ENCODE data around the gene ACTR6.
"Not testable (repeated sequence)": the region's sequence is repeated elsewhere in the genome, so short reads cannot be mapped to it uniquely, and the experiment has no call there.

The ACTR6 gene

DNA sequence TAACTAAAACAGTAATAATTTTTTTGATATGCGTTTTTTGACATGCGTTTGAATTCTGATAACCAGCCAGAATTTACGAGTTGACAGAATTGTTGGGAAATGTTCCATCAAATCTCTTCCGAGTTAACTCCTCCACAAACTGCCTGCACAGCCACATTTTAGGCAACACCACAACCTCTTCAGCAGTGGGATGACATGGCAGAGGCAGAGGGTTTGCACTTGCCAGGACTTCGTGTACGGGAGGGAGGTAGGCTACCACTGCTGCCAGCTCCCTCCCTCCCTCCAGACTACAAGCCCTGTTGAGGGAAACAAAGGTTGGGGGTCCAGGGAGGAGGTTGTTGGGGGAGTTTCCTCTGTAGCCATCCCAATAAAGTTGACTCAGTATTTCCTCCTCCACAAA lies 14.5 kb upstream of the ACTR6 start:
- Histone ChIP-seq H3K36me3 (ENCODE audit: control insufficient read depth, low read depth, low read length) (no peaks in the 10 kb centered on the region), H3K9ac (ENCODE audit: low read length) (no peak overlapping the region), H3K9me3 (ENCODE audit: control insufficient read depth, low read depth, low read length) (no peaks in the 10 kb centered on the region), H3K4me1 (ENCODE audit: control insufficient read depth, low read depth, low read length) (peaks cover 3% of the 10 kb centered on the region), H3K4me3 (ENCODE audit: low read length) (no peak overlapping the region), H3K27me3 (ENCODE audit: control insufficient read depth, insufficient read depth, low read length) (no peaks in the 10 kb centered on the region), H3K27ac (ENCODE audit: low read length) (no peak overlapping the region)

DNA sequence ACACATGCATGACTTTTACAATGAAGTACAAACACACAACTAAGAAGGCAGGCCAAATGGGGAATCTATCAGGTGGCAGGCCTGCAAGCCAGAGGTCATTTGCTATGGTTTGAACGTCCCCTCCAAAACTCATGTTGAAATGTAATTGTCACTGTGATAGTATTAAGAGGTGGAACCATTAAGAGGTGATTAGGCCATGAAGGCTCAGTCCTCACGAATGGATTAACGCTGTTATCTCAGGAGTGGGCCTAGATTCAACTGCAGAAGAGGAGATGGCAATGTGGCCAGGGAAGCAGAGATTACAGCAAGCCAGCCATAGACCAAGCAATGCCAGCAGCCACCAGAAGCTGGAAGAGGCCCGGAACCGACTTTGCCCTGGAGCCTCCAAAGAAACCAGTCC lies 13.5 kb upstream of the ACTR6 start:
- Histone ChIP-seq H3K9ac (ENCODE audit: low read length) (no peak overlapping the region), H3K36me3 (ENCODE audit: control insufficient read depth, low read depth, low read length) (no peaks in the 10 kb centered on the region), H3K9me3 (ENCODE audit: control insufficient read depth, low read depth, low read length) (no peaks in the 10 kb centered on the region), H3K27me3 (ENCODE audit: control insufficient read depth, insufficient read depth, low read length) (no peaks in the 10 kb centered on the region), H3K4me3 (ENCODE audit: low read length) (no peak overlapping the region), H3K27ac (ENCODE audit: low read length) (no peak overlapping the region), H3K4me1 (ENCODE audit: control insufficient read depth, low read depth, low read length) (peaks cover 3% of the 10 kb centered on the region)

DNA sequence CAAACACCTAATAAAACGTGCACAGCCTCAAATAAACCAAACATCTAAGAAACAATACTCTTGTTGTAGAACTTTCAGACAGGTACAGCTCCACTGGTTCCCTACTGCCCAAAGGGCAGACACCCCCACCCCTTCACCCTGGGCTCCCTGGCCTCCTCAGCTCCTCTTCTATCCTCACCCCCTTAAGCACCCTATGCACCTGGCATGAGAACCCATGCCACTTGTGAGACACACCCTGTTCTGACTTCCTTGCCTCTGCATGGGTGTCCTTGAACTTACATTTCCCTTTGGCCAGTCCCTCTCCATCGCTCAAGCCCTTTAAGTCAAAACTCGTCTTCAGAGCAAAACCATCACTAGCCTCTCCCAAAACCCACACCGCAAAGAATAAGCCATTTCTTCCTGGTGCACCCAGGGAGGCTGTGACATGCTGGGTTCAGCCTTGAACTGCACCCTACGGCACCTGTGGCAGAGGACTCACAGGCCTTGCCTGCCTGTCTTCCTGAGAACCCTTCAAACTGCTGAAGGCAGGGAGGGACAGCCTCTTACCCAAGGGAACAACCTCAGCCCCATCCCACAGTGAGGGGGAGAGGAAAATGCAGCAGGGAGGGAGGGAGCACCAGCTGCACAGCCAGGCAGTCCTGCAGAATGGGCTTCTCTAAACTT lies 12.6 kb upstream of the ACTR6 start:
- no peaks in the 10 kb centered on the region for H3K36me3 ChIP-seq (ENCODE audit: control insufficient read depth, low read depth, low read length)

DNA sequence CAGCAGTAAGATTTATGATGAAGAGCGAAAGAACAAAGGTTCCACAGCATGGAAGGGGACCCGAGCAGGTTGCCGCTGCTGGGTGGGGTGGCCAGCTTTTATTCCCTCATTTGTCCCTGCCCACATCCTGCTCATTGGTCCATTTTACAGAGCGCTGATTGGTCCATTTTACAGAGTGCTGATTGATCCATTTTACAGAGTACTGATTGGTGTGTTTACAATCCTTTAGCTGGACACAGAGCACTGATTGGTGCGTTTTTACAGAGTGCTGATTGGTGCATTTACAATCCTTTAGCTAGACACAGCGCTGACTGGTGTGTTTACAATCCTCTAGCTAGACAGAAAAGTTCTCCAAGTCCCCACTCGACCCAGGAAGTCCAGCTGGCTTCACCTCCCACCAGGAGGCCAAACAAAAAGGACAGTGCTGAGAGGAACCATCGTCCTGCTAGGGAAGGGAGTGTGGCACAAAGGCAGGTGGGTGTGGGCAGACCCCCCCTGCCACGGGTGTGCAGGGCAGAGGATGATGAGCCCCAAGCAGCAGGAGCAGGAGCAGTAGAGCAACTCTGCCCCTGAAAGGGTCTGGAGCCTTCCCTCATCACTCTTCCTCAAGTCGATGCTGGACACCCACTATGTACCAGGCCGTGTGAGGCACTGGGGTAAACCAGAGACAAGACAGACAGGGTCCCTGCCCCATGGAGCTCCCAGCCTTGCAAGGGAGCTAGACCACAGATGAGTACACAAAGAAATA lies 11.6 kb upstream of the ACTR6 start:
- H3K9me3 ChIP-seq (ENCODE audit: control insufficient read depth, low read depth, low read length); H3K4me3 ChIP-seq (ENCODE audit: low read length); H3K27me3 ChIP-seq (ENCODE audit: control insufficient read depth, insufficient read depth, low read length); H3K36me3 ChIP-seq (ENCODE audit: control insufficient read depth, low read depth, low read length); H3K4me1 ChIP-seq (ENCODE audit: control insufficient read depth, low read depth, low read length); H3K9ac ChIP-seq (ENCODE audit: low read length); H3K27ac ChIP-seq (ENCODE audit: low read length): not testable (repeated sequence)

More for the DNA sequence above, 12.6 kb upstream of the ACTR6 start:
- Histone ChIP-seq H3K9ac (ENCODE audit: low read length) (no peak overlapping the region), H3K9me3 (ENCODE audit: control insufficient read depth, low read depth, low read length) (no peaks in the 10 kb centered on the region), H3K4me3 (ENCODE audit: low read length) (no peak overlapping the region), H3K27ac (ENCODE audit: low read length) (no peak overlapping the region), H3K4me1 (ENCODE audit: control insufficient read depth, low read depth, low read length) (no peaks in the 10 kb centered on the region), H3K27me3 (ENCODE audit: control insufficient read depth, insufficient read depth, low read length) (no peaks in the 10 kb centered on the region)

DNA sequence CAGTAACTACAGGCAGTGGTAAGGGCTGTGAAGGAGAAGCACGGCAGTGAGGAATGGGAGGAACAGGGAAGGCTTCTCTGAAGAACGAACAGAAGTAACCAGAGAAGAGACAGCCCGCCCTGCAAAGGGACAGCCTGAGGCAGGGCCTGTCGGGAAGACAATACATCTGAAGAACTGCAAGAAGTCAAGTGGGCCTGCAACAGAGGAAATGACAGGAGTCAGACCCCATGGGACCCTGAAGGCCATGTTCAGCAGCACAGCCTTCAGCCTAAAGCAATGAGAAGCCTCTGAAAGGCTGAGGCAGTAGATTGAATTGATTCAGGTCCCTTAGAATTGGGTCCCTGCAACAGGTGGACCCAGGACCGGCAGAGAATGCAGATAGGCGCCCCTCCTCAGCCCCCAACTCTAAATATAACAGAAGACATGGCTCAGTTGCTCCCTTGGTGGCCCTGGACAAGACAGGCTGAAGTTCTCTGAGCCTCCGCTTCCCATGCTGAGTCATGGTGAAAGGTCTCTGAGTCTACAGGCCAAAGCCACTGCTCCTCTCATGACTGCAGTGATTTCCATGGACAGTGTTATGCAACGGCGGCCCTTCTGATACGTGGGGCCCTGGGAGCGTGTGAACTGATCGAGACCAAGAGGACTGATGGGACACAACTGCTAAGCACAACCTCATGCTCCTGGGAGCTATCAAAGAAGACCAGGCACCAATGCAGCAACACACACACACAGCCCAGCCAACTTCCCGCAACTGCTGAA lies 10.8 kb upstream of the ACTR6 start:
- H3K4me3 ChIP-seq (ENCODE audit: low read length): no peak overlapping the region
- H3K36me3 ChIP-seq (ENCODE audit: control insufficient read depth, low read depth, low read length): peaks cover 3% of the 10 kb centered on the region

DNA sequence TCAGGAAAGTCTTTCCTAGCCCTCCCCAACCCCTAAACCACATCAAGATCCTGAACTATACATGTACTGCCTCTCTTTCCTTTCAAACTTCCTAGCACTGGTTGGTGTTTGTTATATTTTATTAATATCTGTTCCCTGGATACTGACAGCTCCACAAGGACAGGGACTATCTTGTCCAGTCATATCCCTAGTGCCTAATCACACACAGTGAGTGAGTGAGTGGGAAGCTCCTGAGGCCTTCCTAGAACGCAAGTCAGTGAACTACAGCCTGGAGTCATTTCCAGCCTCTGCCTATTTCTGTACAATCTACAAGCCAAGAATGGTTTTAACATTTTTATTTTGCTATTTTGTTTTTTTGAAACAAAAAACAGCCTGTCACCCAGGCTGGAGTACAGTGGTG lies 7.5 kb upstream of the ACTR6 start:
- H3K9me3 ChIP-seq (ENCODE audit: control insufficient read depth, low read depth, low read length): no peaks in the 10 kb centered on the region
- H3K27me3 ChIP-seq (ENCODE audit: control insufficient read depth, insufficient read depth, low read length): no peaks in the 10 kb centered on the region
- H3K4me1 ChIP-seq (ENCODE audit: control insufficient read depth, low read depth, low read length): no peaks in the 10 kb centered on the region
- H3K4me3 ChIP-seq (ENCODE audit: low read length): no peak overlapping the region
- no peak overlapping the region for H3K27ac ChIP-seq (ENCODE audit: low read length)
- H3K9ac ChIP-seq (ENCODE audit: low read length): no peak overlapping the region
- peaks cover 5% of the 10 kb centered on the region for H3K36me3 ChIP-seq (ENCODE audit: control insufficient read depth, low read depth, low read length)

More for the DNA sequence above, 10.8 kb upstream of the ACTR6 start:
- Histone ChIP-seq H3K4me1 (ENCODE audit: control insufficient read depth, low read depth, low read length) (no peaks in the 10 kb centered on the region), H3K9me3 (ENCODE audit: control insufficient read depth, low read depth, low read length) (no peaks in the 10 kb centered on the region), H3K27ac (ENCODE audit: low read length) (no peak overlapping the region), H3K9ac (ENCODE audit: low read length) (no peak overlapping the region), H3K27me3 (ENCODE audit: control insufficient read depth, insufficient read depth, low read length) (no peaks in the 10 kb centered on the region)

DNA sequence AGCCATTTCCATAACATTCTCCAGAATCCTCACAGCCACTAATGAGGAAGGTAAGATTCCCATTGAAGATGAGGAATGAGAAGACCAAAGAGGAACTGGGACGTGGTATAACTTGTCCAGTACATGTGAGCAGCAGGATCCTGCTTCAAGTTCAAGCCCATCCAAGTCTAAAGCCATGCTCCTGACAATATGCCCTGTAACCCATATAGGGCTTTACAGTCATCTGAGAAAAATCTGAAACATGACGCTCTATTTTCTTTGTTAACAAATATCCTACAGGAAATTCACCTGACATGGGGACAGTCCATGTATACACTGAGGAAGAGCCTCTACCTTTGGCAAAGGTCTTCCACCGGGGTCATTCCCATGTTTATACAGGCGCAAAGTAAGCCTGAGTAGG lies 3.1 kb upstream of the ACTR6 start:
- no peak overlapping the region for H3K9ac ChIP-seq (ENCODE audit: low read length)
- H3K4me3 ChIP-seq (ENCODE audit: low read length): no peak overlapping the region
- no peaks in the 10 kb centered on the region for H3K4me1 ChIP-seq (ENCODE audit: control insufficient read depth, low read depth, low read length)
- no peak overlapping the region for H3K27ac ChIP-seq (ENCODE audit: low read length)
- peaks cover 5% of the 10 kb centered on the region for H3K36me3 ChIP-seq (ENCODE audit: control insufficient read depth, low read depth, low read length)
- no peaks in the 10 kb centered on the region for H3K27me3 ChIP-seq (ENCODE audit: control insufficient read depth, insufficient read depth, low read length)
- H3K9me3 ChIP-seq (ENCODE audit: control insufficient read depth, low read depth, low read length): no peaks in the 10 kb centered on the region

DNA sequence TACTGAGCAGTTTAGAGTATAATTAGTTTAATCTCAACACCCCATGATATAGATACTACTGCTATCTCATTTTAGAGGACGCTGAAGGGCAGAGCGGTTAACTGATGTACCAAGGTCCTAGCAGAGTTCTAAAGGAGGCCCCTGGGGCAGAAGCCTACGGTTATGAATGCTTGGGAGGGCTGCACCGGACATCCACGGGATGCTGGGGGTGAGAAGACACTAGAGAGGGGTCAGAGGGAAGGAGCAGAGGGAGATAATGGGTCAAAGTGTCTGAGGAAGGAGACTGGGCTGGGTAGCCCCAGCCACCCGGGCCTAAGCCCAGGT lies 1.6 kb upstream of the ACTR6 start:
- H3K27me3 ChIP-seq (ENCODE audit: control insufficient read depth, insufficient read depth, low read length): no peaks in the 10 kb centered on the region
- no peaks in the 10 kb centered on the region for H3K9me3 ChIP-seq (ENCODE audit: control insufficient read depth, low read depth, low read length)
- no peak overlapping the region for H3K27ac ChIP-seq (ENCODE audit: low read length)
- H3K36me3 ChIP-seq (ENCODE audit: control insufficient read depth, low read depth, low read length): peaks cover 5% of the 10 kb centered on the region
- H3K9ac ChIP-seq (ENCODE audit: low read length): peak overlapping the region; percentile 73
- H3K4me3 ChIP-seq (ENCODE audit: low read length): peak overlapping the region; percentile 100
- H3K4me1 ChIP-seq (ENCODE audit: control insufficient read depth, low read depth, low read length): no peaks in the 10 kb centered on the region

DNA sequence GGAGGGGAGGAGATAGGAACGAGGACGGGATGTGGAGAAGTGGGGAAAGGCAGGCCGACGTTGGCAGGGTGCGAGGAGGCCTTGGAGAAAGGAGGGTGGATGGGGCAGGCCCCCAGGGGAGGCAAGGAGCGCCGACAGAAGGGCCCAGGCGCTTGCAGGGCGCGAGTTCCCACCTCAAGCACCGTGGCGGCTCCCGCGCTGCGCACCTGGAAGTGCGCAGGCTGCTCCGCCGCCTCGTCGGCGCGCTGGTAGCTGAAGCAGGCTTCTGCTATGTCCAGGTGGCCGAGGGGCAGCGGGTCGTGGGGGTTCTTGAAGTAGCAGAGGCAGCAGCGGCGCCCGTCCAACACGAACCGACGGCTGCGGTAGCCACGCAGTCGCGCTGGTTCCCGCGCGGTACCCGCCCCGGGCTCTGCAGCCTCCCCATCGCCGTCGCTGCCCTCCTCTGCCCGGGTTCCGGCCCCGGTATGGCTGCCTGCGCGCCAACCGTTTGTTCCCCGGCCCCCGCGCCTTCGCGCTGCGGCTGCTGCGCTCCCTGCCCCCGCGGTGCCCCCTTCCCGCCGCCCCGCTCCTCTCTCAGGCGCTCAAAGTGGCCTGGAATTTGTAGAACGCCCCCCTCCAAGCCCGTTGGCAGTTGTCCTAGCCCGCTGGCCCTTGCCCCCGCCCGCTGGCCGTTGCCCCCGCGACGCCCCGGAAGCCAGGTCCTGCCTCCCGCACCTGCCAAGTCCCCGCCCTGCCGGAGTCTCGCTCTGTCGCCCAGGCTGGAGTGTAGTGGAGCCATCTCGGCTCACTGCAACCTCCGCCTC lies 1.1 kb upstream of the ACTR6 start:
- peak overlapping the region; percentile 100 for H3K4me3 ChIP-seq (ENCODE audit: low read length)
- no peak overlapping the region for H3K27ac ChIP-seq (ENCODE audit: low read length)
- H3K4me1 ChIP-seq (ENCODE audit: control insufficient read depth, low read depth, low read length): no peaks in the 10 kb centered on the region

DNA sequence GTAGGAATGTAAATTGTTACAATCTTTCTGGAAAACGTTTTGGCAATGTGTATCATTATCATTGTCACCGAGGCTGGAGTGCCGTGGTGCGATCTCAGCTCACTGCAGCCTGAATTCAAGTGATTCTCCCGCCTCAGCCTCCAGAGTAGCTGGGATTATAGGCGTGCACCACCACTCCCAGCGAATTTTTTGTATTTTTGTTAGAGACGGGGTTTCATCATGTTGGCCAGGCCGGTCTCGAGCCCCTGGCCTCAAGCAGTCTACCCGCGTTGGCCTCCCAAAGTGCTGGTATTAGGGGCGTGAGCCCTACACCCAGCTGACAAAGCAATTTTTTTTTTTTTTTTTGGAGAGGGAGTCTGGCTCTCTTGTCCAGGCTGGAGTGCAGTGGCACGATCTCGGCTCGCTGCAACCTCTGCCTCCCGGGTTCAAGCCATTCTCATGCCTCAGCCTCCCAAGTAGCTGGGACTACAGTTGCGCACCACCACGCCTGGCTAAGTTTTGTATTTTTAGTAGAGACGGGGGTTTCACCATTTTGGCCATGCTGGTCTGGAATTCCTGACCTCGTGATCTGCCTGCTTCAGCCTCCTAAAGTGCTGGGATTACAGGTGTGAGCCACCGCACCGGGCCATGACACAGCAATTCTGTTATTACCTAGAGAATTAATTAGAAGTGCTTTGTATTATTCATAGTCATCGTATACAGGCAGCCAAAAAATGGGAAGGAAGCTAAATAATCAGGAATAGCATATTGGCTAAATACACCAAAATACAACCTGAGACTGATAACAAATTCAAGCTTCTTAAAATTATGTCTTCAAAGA lies 1.2 kb downstream of the ACTR6 start:
- peak overlapping the region; percentile 87 for H3K9ac ChIP-seq (ENCODE audit: low read length)
- H3K9me3 ChIP-seq (ENCODE audit: control insufficient read depth, low read depth, low read length): no peaks in the 10 kb centered on the region
- H3K4me3 ChIP-seq (ENCODE audit: low read length): peak overlapping the region; percentile 100
- no peaks in the 10 kb centered on the region for H3K27me3 ChIP-seq (ENCODE audit: control insufficient read depth, insufficient read depth, low read length)
- no peaks in the 10 kb centered on the region for H3K4me1 ChIP-seq (ENCODE audit: control insufficient read depth, low read depth, low read length)
- no peak overlapping the region for H3K27ac ChIP-seq (ENCODE audit: low read length)
- peaks cover 3% of the 10 kb centered on the region for H3K36me3 ChIP-seq (ENCODE audit: control insufficient read depth, low read depth, low read length)

More for the DNA sequence above, 1.1 kb upstream of the ACTR6 start:
- peaks cover 5% of the 10 kb centered on the region for H3K36me3 ChIP-seq (ENCODE audit: control insufficient read depth, low read depth, low read length)
- peak overlapping the region; percentile 73 for H3K9ac ChIP-seq (ENCODE audit: low read length)
- no peaks in the 10 kb centered on the region for H3K9me3 ChIP-seq (ENCODE audit: control insufficient read depth, low read depth, low read length)
- no peaks in the 10 kb centered on the region for H3K27me3 ChIP-seq (ENCODE audit: control insufficient read depth, insufficient read depth, low read length)

Measured in iPS-18a (cell line).